Activated naive CD4-positive, alpha-beta T cell treated with anti-CD3 and anti-CD28 coated beads, Interleukin-2, amount 10 ng/mL, durations not matched to agents 5 hours and 36 hours (primary cell): ENCODE data around the gene BAZ1A. TPM values are rescaled to one million over a fixed set of nuclear protein-coding genes. Genes with fewer than 3 reads are reported as not detected.

Experiments used
- total RNA-seq, 2 experiments: library from RNA; stranded (reverse); gene quantifications; one replicate each; pipeline ENCODE4 v1.2.3, GENCODE V29; 2021

Gene BAZ1A, protein sequence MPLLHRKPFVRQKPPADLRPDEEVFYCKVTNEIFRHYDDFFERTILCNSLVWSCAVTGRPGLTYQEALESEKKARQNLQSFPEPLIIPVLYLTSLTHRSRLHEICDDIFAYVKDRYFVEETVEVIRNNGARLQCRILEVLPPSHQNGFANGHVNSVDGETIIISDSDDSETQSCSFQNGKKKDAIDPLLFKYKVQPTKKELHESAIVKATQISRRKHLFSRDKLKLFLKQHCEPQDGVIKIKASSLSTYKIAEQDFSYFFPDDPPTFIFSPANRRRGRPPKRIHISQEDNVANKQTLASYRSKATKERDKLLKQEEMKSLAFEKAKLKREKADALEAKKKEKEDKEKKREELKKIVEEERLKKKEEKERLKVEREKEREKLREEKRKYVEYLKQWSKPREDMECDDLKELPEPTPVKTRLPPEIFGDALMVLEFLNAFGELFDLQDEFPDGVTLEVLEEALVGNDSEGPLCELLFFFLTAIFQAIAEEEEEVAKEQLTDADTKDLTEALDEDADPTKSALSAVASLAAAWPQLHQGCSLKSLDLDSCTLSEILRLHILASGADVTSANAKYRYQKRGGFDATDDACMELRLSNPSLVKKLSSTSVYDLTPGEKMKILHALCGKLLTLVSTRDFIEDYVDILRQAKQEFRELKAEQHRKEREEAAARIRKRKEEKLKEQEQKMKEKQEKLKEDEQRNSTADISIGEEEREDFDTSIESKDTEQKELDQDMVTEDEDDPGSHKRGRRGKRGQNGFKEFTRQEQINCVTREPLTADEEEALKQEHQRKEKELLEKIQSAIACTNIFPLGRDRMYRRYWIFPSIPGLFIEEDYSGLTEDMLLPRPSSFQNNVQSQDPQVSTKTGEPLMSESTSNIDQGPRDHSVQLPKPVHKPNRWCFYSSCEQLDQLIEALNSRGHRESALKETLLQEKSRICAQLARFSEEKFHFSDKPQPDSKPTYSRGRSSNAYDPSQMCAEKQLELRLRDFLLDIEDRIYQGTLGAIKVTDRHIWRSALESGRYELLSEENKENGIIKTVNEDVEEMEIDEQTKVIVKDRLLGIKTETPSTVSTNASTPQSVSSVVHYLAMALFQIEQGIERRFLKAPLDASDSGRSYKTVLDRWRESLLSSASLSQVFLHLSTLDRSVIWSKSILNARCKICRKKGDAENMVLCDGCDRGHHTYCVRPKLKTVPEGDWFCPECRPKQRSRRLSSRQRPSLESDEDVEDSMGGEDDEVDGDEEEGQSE (N-terminal part only)
- 10 to 100 TPM; 49.0 to 53.8 TPM for total RNA-seq

DNA sequence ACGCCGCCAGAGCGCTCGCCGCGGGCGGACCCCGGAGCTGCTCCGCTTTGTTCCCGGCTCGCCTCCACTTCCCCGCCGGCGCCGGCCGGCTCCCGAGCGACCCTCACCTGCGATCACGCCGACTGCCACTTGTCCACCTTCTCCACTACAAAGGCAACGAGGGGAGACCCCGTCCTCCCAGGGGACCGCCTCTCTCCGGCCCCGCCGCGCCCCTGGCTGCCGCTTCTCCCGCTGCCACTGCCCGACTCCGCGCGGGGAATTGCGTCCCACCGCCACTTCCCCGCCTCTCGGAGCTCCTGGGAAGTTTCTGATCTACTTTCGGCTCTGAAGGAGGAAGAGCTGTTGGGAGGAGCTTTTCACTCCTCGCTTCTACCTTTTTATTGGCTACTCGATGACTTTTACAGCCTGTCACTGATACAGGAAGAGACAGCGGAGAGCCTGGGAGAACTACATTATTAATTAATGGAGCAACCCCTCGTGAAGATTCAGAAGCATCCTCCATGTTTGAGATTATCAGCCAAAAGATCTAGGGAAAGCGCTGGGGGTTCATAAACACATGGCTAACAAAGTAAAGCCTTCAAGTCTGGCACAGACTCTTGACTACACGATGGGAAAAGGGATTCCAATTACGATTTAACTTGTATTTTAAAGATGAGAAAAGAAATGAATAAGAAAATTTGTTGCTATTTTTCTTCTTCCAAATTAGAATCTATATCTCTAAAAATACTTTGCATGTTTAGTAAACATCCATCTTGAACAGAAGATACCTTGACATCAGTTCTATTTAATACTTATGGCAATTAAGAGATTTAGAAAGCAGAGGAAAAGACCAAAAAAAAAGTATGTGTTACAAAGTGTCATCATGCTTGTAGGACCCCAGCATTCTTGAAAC is at the start of gene BAZ1A:
BAZ1A (minus strand) TSS at position 330 of the 892 bp plus-strand sequence. CDS start 756 bp downstream, outside the sequence.

DNA sequence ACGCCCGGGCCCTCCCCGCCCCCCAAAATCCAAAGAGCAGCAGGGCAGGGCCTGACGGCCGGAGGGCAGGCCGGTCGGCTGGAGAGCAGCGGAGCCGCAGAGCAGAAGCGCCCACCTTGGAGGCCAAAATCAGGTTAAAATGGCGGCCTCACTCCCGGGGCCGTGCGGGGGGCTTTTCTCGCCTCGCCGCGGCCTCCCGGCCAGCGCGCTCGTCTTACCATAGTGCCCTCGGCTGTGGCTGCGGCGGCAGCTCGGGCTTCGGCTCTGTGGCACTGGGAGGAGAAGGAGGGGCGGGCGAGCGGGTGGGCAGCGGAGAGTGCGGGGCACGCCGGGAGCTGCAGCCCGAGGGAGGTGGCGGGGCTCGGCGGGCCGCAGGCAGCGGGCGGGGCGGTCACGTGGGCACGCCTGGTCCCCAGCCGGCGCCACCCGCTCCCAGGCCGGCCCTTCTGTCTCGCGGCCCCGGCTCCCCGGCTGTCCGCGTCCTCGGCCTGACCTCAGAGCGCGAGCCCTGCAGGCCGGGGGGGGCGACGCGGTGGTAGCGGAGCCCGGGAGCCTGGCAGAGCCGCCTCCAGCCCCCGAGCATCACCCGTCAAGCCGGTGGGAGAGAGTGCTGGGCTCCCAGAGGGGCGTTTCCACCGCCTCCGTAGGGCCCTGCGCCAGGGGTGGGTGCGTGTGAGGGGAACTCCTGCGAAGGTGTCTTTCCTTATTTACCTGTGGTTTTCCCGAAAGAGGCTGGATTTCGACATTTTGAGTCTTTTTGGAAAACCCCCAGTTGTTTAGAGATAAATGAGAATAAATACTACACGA is 160.6 kb downstream of the BAZ1A start, which contains the start of gene CFL2:
CFL2 (minus strand) TSS at position 274 of the 807 bp plus-strand sequence; CDS start at position 221, 53 bp downstream.

Other genes starting within 250 kb of the BAZ1A start
- gene SNX6, start 245.2 kb downstream of the BAZ1A start, total RNA-seq, result 10 to 100 TPM; 77.7 to 79.3 TPM
- 1 to 10 TPM; 3.9 to 4.9 TPM for gene CFL2, start 160.8 kb downstream of the BAZ1A start, total RNA-seq
- gene SRP54, start 107.6 kb upstream of the BAZ1A start, total RNA-seq, result 10 to 100 TPM; 55.5 to 58.2 TPM
- gene FAM177A1, start 170.9 kb upstream of the BAZ1A start, total RNA-seq, result 10 to 100 TPM; 35.2 to 36.7 TPM
- 10 to 100 TPM; 36.7 to 39.2 TPM for gene PPP2R3C, start 246.6 kb upstream of the BAZ1A start, total RNA-seq
- 10 to 100 TPM; 40.2 to 45.2 TPM for gene PRORP, start 247.2 kb upstream of the BAZ1A start, total RNA-seq